GM19468 (cell line): Measurements from ENCODE around the gene RNF207.

Experiments
- ATAC-seq: cut with Tn5 transposase; IDR thresholded peaks from one replicate; pipeline ENCODE4 v1.9.1; 2021; ENCODE audit warnings: mild to moderate bottlenecking, moderate library complexity, moderate number of reproducible peaks; ENCODE audit not compliant: unreplicated experiment; ENCODE audit errors: extremely low read depth

Gene RNF207

GRCh38 chr1:6246497-6247467 lies 40.9 kb downstream of the RNF207 start:
- ATAC-seq, result no peak

GRCh38 chr1:6247651-6248050 lies 41.7 kb downstream of the RNF207 start:
- ATAC-seq, result no peak

- ATAC-seq, result no peak
Measured at GRCh38 chr1:6248161-6248776, 42.4 kb downstream of the RNF207 start.

- no peak for ATAC-seq
Measured at GRCh38 chr1:6248932-6249738, 43.2 kb downstream of the RNF207 start.

- no peak for ATAC-seq
Measured at GRCh38 chr1:6249739-6250689, 44.1 kb downstream of the RNF207 start.

- no peak for ATAC-seq
Measured at GRCh38 chr1:6251233-6251632, 45.3 kb downstream of the RNF207 start.

- ATAC-seq, result no peak
Measured at GRCh38 chr1:6251681-6252373, 45.9 kb downstream of the RNF207 start.

- no peak for ATAC-seq
Measured at GRCh38 chr1:6252374-6252710, 46.4 kb downstream of the RNF207 start.

- no peak for ATAC-seq
Measured at GRCh38 chr1:6253380-6253779, 47.5 kb downstream of the RNF207 start.

GRCh38 chr1:6254691-6255090 lies 48.8 kb downstream of the RNF207 start:
- ATAC-seq, result no peak

GRCh38 chr1:6256645-6257044 lies 50.7 kb downstream of the RNF207 start:
- ATAC-seq, result no peak

- ATAC-seq, result no peak
Measured at GRCh38 chr1:6257541-6258069, 51.7 kb downstream of the RNF207 start.

- ATAC-seq, result no peak
Measured at GRCh38 chr1:6258675-6259074, 52.8 kb downstream of the RNF207 start.

- ATAC-seq, result no peak
Measured at GRCh38 chr1:6259491-6260362, 53.8 kb downstream of the RNF207 start.

- no peak for ATAC-seq
Measured at GRCh38 chr1:6260433-6260934, 54.6 kb downstream of the RNF207 start.

- no peak for ATAC-seq
Measured at GRCh38 chr1:6260961-6261614, 55.2 kb downstream of the RNF207 start, which contains the start of gene GPR153. Gene GPR153 (minus strand): TSS chr1:6261098. CDS start chr1:6254905, 6,193 bp downstream.

- no peak for ATAC-seq
Measured at GRCh38 chr1:6261615-6261995, 55.7 kb downstream of the RNF207 start.
